ENCODE data around the gene MAP7D3.

DNA sequence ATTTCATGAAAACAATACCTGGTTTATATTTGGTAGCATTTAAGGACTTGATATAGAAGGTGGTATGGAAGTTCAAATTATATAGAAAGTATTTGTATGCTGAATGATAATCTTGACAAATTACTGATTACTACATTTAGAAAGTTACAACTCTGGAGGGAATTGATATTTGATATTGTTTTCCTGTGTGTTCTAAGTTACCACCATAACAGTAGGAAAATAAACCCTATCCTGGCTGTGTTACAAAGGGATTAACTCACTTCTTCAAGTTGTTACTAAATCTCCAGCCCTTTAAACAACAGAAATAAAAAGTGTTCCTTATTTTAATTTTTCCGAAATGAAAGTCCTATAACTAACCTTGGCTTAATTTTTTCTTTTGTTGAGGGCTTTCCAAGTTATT is 67.3 kb downstream of the MAP7D3 start:
- TF ChIP-seq, protein P1, sequence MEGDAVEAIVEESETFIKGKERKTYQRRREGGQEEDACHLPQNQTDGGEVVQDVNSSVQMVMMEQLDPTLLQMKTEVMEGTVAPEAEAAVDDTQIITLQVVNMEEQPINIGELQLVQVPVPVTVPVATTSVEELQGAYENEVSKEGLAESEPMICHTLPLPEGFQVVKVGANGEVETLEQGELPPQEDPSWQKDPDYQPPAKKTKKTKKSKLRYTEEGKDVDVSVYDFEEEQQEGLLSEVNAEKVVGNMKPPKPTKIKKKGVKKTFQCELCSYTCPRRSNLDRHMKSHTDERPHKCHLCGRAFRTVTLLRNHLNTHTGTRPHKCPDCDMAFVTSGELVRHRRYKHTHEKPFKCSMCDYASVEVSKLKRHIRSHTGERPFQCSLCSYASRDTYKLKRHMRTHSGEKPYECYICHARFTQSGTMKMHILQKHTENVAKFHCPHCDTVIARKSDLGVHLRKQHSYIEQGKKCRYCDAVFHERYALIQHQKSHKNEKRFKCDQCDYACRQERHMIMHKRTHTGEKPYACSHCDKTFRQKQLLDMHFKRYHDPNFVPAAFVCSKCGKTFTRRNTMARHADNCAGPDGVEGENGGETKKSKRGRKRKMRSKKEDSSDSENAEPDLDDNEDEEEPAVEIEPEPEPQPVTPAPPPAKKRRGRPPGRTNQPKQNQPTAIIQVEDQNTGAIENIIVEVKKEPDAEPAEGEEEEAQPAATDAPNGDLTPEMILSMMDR (IDR thresholded peaks at IDR 0.05; ENCODE audit: low read length), result no peak
- TF ChIP-seq EZH2 (optimal IDR thresholded peaks at IDR 0.05; ENCODE audit: low read depth, low read length), result no peak
